GM12892 (cell line): ENCODE data around the gene TMEM247. TPM values are rescaled to one million over a fixed set of nuclear protein-coding genes. Genes with fewer than 3 reads are reported as not detected.

Experiments used
- DNase-seq: peaks from one replicate; pipeline ENCODE4 v3.0.0; 2011; ENCODE audit not compliant: insufficient read length
- FAIRE-seq: peaks from 2 replicates; lab custom pipeline; 2011; peaks lifted over from hg19 to GRCh38; lab: Jason Lieb, UNC
- POLR2A ChIP-seq: IDR thresholded peaks from 2 replicates; pipeline ENCODE4 v1.6.1; 2011; ENCODE audit warnings: low read depth, low read length, control low read depth
- POLR2AphosphoS5 ChIP-seq: IDR thresholded peaks from 2 replicates; pipeline ENCODE4 v1.6.1; 2011; ENCODE audit warnings: low read depth, low read length, control low read depth
- TAF1 ChIP-seq: IDR thresholded peaks from 2 replicates; pipeline ENCODE4 v1.6.1; 2011; ENCODE audit warnings: low read depth, mild to moderate bottlenecking, control low read depth, low read length, borderline replicate concordance
- polyA plus RNA-seq: library from polyadenylated mRNA; unstranded; fragments of >200 nt; gene quantifications from one replicate; pipeline ENCODE4 v1.2.1, GENCODE V29; 2012; ENCODE audit warnings: missing spikeins, inconsistent platforms; ENCODE audit not compliant: missing spikeins

The TMEM247 gene
- not detected for polyA plus RNA-seq

- TF ChIP-seq POLR2A, result no peak
- no peak for TF ChIP-seq POLR2AphosphoS5
- no peak for DNase-seq
- no peak for FAIRE-seq
Observed at GRCh38 chr2:46479265-46479664, at the start of gene TMEM247. Gene TMEM247, plus strand, starts transcription at chr2:46479565.

GRCh38 chr2:46430413-46430812 lies 49.0 kb upstream of the TMEM247 start:
- DNase-seq (no peak), FAIRE-seq (no peak)
- TF ChIP-seq POLR2A, result no peak
- no peak for TF ChIP-seq TAF1
- no peak for TF ChIP-seq POLR2AphosphoS5

- TF ChIP-seq TAF1 (no peak), POLR2AphosphoS5 (no peak), POLR2A (no peak)
- FAIRE-seq, result no peak
- no peak for DNase-seq
Observed at GRCh38 chr2:46430992-46431391, 48.4 kb upstream of the TMEM247 start.

GRCh38 chr2:46431481-46432235 lies 47.7 kb upstream of the TMEM247 start:
- TF ChIP-seq POLR2A (no peak), TAF1 (no peak), POLR2AphosphoS5 (no peak)
- DNase-seq, result no peak
- FAIRE-seq, result no peak

- TF ChIP-seq POLR2AphosphoS5 (no peak), POLR2A (no peak), TAF1 (no peak)
- no peak for DNase-seq
Observed at GRCh38 chr2:46434851-46435273, 44.5 kb upstream of the TMEM247 start.

GRCh38 chr2:46435353-46435752 lies 44.0 kb upstream of the TMEM247 start:
- TF ChIP-seq POLR2A (no peak), TAF1 (no peak), POLR2AphosphoS5 (no peak)
- DNase-seq, result no peak
- FAIRE-seq, result no peak

More at GRCh38 chr2:46434851-46435273, 44.5 kb upstream of the TMEM247 start:
- no peak for FAIRE-seq

- FAIRE-seq (no peak), DNase-seq (no peak)
- no peak for TF ChIP-seq POLR2A
- TF ChIP-seq TAF1, result no peak
- no peak for TF ChIP-seq POLR2AphosphoS5
Observed at GRCh38 chr2:46435796-46436360, 43.5 kb upstream of the TMEM247 start.

GRCh38 chr2:46436800-46437199 lies 42.6 kb upstream of the TMEM247 start:
- no peak for DNase-seq
- no peak for TF ChIP-seq POLR2AphosphoS5
- no peak for TF ChIP-seq TAF1
- no peak for TF ChIP-seq POLR2A
- no peak for FAIRE-seq

GRCh38 chr2:46438102-46438501 lies 41.3 kb upstream of the TMEM247 start:
- DNase-seq (no peak), FAIRE-seq (no peak)
- no peak for TF ChIP-seq POLR2AphosphoS5
- no peak for TF ChIP-seq POLR2A
- no peak for TF ChIP-seq TAF1

GRCh38 chr2:46438794-46439193 lies 40.6 kb upstream of the TMEM247 start:
- TF ChIP-seq TAF1 (no peak), POLR2A (no peak), POLR2AphosphoS5 (no peak)
- no peak for FAIRE-seq
- no peak for DNase-seq

GRCh38 chr2:46439582-46439981 lies 39.8 kb upstream of the TMEM247 start:
- DNase-seq, result no peak
- FAIRE-seq, result no peak
- no peak for TF ChIP-seq POLR2A
- no peak for TF ChIP-seq POLR2AphosphoS5

- TF ChIP-seq POLR2AphosphoS5 (no peak), POLR2A (no peak), TAF1 (no peak)
- DNase-seq, result no peak
- FAIRE-seq, result no peak
Observed at GRCh38 chr2:46441838-46442712, 37.3 kb upstream of the TMEM247 start.

- FAIRE-seq (no peak), DNase-seq (no peak)
- TF ChIP-seq POLR2AphosphoS5 (no peak), POLR2A (no peak), TAF1 (no peak)
Observed at GRCh38 chr2:46444732-46445131, 34.6 kb upstream of the TMEM247 start.
